ENCODE data around the gene PLEK2. TPM values are rescaled to one million over a fixed set of nuclear protein-coding genes. Genes with fewer than 3 reads are reported as not detected.

The PLEK2 gene
- total and polyA plus RNA-seq, 2 experiments from 2014 or later: 1.0 to 2.2 TPM

DNA sequence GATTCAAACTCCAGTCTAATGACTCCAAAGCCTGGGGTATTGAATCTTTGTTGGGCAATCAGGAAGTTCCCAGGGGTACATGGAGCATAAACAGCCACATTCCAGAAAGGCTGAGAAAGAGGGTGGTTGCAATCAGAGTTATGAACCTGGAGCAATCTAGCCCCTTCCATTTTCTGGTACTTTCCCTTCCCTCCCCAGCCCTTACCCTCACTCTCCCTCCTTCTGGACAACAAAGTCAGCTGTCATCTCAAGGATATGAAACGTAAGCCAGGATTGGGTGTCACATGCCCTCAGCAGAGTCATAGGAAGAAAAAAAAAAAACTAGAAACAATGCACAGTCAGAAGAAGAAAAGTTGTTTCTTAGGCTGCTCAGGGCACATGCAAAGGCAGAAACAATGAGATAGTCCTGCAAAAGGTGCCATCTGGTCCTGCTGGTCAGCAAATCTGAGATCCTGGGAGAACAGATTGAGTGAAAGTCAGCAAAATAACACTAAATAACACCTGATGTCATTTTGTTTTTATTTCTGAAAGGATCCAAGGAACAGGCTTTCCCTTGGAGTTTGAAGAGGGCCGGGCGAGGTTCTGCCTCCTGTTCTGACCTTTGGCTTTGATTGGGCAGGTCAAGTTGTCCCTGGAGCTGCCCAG lies 49.5 kb upstream of the PLEK2 start:
- DNase-seq (ENCODE audit: low spot score) (no peak), ATAC-seq (no peak)
- Histone ChIP-seq H2AFZ (peak overlapping the region; percentile 47; the same call in 1 of the 2 replicates), H3K4me2 (no peak overlapping the region), H3K79me2 (replicated peaks; ENCODE audit: insufficient read depth) (no peaks in the 10 kb centered on the region), H3K9me2 (ENCODE audit: insufficient read depth) (no peaks in the 10 kb centered on the region), H3K4me3 (no peak overlapping the region), H3K4me1 (ENCODE audit: insufficient read depth) (peaks cover 5% of the 10 kb centered on the region; the same call in 1 of the 2 replicates), H3K27me3 (ENCODE audit: insufficient read depth) (no peaks in the 10 kb centered on the region), H3K36me3 (ENCODE audit: insufficient read depth) (no peaks in the 10 kb centered on the region), H3F3A (replicated peaks; ENCODE audit: low read depth) (no peaks in the 10 kb centered on the region), H4K20me1 (replicated peaks; ENCODE audit: insufficient read depth) (no peaks in the 10 kb centered on the region), H3K27ac (ENCODE audit: low read depth) (no peak overlapping the region)
- Mint-ChIP-seq H3K4me1 (peaks cover 17% of the 10 kb centered on the region), H3K36me3 (ENCODE audit: low read depth) (no peaks in the 10 kb centered on the region), H3K27ac (no peak overlapping the region), H3K4me3 (no peak overlapping the region), H3K27me3 (ENCODE audit: insufficient read depth, low read depth, poor library complexity) (peaks cover 15% of the 10 kb centered on the region), H3K9me3 (no peaks in the 10 kb centered on the region)
- TF ChIP-seq STAT1 (IDR thresholded peaks at IDR 0.05; ENCODE audit: unreplicated experiment) (no peak), EZH2 (IDR thresholded peaks at IDR 0.05; ENCODE audit: low read depth, unreplicated experiment) (no peak), EZH2phosphoT487 (IDR thresholded peaks at IDR 0.05; ENCODE audit: unreplicated experiment) (no peak), POLR2AphosphoS5 (IDR thresholded peaks at IDR 0.05; ENCODE audit: low read depth) (no peak), NANOG (IDR thresholded peaks at IDR 0.05; ENCODE audit: borderline replicate concordance) (no peak), JUNB (IDR thresholded peaks at IDR 0.05; ENCODE audit: unreplicated experiment) (no peak), CREB1 (CRISPR knock-in tag; IDR thresholded peaks at IDR 0.05; ENCODE audit: low read depth) (no peak), ZNF114 (CRISPR knock-in tag; IDR thresholded peaks at IDR 0.05) (no peak), ZNF331 (CRISPR knock-in tag; IDR thresholded peaks at IDR 0.05; ENCODE audit: low read depth) (no peak)
- TF ChIP-seq, protein P1, sequence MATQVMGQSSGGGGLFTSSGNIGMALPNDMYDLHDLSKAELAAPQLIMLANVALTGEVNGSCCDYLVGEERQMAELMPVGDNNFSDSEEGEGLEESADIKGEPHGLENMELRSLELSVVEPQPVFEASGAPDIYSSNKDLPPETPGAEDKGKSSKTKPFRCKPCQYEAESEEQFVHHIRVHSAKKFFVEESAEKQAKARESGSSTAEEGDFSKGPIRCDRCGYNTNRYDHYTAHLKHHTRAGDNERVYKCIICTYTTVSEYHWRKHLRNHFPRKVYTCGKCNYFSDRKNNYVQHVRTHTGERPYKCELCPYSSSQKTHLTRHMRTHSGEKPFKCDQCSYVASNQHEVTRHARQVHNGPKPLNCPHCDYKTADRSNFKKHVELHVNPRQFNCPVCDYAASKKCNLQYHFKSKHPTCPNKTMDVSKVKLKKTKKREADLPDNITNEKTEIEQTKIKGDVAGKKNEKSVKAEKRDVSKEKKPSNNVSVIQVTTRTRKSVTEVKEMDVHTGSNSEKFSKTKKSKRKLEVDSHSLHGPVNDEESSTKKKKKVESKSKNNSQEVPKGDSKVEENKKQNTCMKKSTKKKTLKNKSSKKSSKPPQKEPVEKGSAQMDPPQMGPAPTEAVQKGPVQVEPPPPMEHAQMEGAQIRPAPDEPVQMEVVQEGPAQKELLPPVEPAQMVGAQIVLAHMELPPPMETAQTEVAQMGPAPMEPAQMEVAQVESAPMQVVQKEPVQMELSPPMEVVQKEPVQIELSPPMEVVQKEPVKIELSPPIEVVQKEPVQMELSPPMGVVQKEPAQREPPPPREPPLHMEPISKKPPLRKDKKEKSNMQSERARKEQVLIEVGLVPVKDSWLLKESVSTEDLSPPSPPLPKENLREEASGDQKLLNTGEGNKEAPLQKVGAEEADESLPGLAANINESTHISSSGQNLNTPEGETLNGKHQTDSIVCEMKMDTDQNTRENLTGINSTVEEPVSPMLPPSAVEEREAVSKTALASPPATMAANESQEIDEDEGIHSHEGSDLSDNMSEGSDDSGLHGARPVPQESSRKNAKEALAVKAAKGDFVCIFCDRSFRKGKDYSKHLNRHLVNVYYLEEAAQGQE (IDR thresholded peaks at IDR 0.05; ENCODE audit: unreplicated experiment): no peak
- TF ChIP-seq, protein P2, sequence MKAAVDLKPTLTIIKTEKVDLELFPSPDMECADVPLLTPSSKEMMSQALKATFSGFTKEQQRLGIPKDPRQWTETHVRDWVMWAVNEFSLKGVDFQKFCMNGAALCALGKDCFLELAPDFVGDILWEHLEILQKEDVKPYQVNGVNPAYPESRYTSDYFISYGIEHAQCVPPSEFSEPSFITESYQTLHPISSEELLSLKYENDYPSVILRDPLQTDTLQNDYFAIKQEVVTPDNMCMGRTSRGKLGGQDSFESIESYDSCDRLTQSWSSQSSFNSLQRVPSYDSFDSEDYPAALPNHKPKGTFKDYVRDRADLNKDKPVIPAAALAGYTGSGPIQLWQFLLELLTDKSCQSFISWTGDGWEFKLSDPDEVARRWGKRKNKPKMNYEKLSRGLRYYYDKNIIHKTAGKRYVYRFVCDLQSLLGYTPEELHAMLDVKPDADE (IDR thresholded peaks at IDR 0.05): no peak
- TF ChIP-seq, protein P3, sequence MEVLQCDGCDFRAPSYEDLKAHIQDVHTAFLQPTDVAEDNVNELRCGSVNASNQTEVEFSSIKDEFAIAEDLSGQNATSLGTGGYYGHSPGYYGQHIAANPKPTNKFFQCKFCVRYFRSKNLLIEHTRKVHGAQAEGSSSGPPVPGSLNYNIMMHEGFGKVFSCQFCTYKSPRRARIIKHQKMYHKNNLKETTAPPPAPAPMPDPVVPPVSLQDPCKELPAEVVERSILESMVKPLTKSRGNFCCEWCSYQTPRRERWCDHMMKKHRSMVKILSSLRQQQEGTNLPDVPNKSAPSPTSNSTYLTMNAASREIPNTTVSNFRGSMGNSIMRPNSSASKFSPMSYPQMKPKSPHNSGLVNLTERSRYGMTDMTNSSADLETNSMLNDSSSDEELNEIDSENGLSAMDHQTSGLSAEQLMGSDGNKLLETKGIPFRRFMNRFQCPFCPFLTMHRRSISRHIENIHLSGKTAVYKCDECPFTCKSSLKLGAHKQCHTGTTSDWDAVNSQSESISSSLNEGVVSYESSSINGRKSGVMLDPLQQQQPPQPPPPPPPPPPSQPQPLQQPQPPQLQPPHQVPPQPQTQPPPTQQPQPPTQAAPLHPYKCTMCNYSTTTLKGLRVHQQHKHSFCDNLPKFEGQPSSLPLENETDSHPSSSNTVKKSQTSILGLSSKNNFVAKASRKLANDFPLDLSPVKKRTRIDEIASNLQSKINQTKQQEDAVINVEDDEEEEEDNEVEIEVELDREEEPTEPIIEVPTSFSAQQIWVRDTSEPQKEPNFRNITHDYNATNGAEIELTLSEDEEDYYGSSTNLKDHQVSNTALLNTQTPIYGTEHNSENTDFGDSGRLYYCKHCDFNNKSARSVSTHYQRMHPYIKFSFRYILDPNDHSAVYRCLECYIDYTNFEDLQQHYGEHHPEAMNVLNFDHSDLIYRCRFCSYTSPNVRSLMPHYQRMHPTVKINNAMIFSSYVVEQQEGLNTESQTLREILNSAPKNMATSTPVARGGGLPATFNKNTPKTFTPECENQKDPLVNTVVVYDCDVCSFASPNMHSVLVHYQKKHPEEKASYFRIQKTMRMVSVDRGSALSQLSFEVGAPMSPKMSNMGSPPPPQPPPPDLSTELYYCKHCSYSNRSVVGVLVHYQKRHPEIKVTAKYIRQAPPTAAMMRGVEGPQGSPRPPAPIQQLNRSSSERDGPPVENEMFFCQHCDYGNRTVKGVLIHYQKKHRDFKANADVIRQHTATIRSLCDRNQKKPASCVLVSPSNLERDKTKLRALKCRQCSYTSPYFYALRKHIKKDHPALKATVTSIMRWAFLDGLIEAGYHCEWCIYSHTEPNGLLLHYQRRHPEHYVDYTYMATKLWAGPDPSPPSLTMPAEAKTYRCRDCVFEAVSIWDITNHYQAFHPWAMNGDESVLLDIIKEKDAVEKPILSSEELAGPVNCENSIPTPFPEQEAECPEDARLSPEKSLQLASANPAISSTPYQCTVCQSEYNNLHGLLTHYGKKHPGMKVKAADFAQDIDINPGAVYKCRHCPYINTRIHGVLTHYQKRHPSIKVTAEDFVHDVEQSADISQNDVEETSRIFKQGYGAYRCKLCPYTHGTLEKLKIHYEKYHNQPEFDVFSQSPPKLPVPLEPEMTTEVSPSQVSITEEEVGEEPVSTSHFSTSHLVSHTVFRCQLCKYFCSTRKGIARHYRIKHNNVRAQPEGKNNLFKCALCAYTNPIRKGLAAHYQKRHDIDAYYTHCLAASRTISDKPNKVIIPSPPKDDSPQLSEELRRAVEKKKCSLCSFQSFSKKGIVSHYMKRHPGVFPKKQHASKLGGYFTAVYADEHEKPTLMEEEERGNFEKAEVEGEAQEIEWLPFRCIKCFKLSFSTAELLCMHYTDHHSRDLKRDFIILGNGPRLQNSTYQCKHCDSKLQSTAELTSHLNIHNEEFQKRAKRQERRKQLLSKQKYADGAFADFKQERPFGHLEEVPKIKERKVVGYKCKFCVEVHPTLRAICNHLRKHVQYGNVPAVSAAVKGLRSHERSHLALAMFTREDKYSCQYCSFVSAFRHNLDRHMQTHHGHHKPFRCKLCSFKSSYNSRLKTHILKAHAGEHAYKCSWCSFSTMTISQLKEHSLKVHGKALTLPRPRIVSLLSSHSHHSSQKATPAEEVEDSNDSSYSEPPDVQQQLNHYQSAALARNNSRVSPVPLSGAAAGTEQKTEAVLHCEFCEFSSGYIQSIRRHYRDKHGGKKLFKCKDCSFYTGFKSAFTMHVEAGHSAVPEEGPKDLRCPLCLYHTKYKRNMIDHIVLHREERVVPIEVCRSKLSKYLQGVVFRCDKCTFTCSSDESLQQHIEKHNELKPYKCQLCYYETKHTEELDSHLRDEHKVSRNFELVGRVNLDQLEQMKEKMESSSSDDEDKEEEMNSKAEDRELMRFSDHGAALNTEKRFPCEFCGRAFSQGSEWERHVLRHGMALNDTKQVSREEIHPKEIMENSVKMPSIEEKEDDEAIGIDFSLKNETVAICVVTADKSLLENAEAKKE (CRISPR knock-in tag; IDR thresholded peaks at IDR 0.05): no peak
- TF ChIP-seq, protein P4, sequence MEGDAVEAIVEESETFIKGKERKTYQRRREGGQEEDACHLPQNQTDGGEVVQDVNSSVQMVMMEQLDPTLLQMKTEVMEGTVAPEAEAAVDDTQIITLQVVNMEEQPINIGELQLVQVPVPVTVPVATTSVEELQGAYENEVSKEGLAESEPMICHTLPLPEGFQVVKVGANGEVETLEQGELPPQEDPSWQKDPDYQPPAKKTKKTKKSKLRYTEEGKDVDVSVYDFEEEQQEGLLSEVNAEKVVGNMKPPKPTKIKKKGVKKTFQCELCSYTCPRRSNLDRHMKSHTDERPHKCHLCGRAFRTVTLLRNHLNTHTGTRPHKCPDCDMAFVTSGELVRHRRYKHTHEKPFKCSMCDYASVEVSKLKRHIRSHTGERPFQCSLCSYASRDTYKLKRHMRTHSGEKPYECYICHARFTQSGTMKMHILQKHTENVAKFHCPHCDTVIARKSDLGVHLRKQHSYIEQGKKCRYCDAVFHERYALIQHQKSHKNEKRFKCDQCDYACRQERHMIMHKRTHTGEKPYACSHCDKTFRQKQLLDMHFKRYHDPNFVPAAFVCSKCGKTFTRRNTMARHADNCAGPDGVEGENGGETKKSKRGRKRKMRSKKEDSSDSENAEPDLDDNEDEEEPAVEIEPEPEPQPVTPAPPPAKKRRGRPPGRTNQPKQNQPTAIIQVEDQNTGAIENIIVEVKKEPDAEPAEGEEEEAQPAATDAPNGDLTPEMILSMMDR (conservative IDR thresholded peaks at IDR 0.05; ENCODE audit: low read depth in 2 of 2): no peak
